K562 (cell line): ENCODE results near the gene CRADD.

Experiments
- CREB1 ChIP-seq, 2 experiments: sonication (generic) in 1 of 2; formaldehyde crosslinking in 1 of 2; IDR thresholded peaks; 2 replicates each; pipeline versions ENCODE4 v1.6.1 to v1.8.0; 2012 to 2022; ENCODE audit warnings: inconsistent platforms in 1 of 2, mild to moderate bottlenecking in 1 of 2, missing genetic modification reagents in 1 of 2, moderate library complexity in 1 of 2
- DDX20 ChIP-seq: fragments of 450-650 bp; IDR thresholded peaks from 2 replicates; pipeline ENCODE4 v1.6.1; 2016; ENCODE audit warnings: missing genetic modification characterization, low read depth, mild to moderate bottlenecking, missing compliant biosample characterization, moderate library complexity
- TGIF2 ChIP-seq: sonication (generic); formaldehyde crosslinking; IDR thresholded peaks from 2 replicates; pipeline ENCODE4 v1.8.1; 2022; ENCODE audit warnings: mild to moderate bottlenecking, missing genetic modification reagents, moderate library complexity
- ZFX ChIP-seq: sonication (generic); formaldehyde crosslinking; IDR thresholded peaks from 2 replicates; pipeline ENCODE4 v1.8.0; 2022; ENCODE audit warnings: mild to moderate bottlenecking, missing genetic modification reagents, moderate library complexity
- ZNF274 ChIP-seq: IDR thresholded peaks from 2 replicates; pipeline ENCODE4 v1.6.1; 2011; ENCODE audit warnings: low read depth, mild to moderate bottlenecking, low read length, moderate library complexity, borderline replicate concordance
- TF ChIP-seq, protein P1 (sequence below): sonication (generic); formaldehyde crosslinking; IDR thresholded peaks from 2 replicates; pipeline ENCODE4 v1.8.0; 2023; ENCODE audit warnings: mild to moderate bottlenecking, missing genetic modification reagents
- TF ChIP-seq, protein P2 (sequence below), 3 experiments: IDR thresholded peaks in 2 of 3; conservative IDR thresholded peaks in 1 of 3; 2 replicates each; pipeline ENCODE4 v1.5.1; 2011 to 2012; ENCODE audit warnings: low read length in 3 of 3, mild to moderate bottlenecking in 3 of 3, control low read depth in 2 of 3, improper control_type of control experiment in 1 of 3, inconsistent platforms in 1 of 3, low read depth in 1 of 3, mixed read lengths in 1 of 3, moderate library complexity in 1 of 3; ENCODE audit not compliant: insufficient read depth in 2 of 3

DNA sequence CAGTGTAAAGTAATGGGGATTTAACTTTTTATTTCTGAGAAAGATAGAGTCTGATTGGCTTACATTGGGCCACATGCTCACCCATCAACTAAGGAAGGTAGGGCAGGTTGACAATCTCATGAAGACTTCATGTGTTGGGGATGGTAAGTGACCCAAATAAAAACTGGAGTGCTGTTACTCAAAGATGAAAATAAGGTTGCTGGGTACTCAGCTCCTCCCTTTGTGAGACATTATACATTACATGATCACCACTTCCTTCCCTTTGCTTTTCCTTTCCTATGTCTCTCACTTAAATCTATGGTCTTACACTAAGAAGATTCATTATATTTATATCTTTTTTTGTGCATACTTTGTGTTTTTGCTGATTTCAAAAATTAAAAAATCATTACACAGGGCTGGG, 247.2 kb downstream of the CRADD start:
- no peak for TF ChIP-seq CREB1 (IDR thresholded peaks at IDR 0.05)
- TF ChIP-seq CREB1 (CRISPR knock-in tag; IDR thresholded peaks at IDR 0.05): no peak
- no peak for TF ChIP-seq ZFX (CRISPR knock-in tag)
- TF ChIP-seq, protein P1, sequence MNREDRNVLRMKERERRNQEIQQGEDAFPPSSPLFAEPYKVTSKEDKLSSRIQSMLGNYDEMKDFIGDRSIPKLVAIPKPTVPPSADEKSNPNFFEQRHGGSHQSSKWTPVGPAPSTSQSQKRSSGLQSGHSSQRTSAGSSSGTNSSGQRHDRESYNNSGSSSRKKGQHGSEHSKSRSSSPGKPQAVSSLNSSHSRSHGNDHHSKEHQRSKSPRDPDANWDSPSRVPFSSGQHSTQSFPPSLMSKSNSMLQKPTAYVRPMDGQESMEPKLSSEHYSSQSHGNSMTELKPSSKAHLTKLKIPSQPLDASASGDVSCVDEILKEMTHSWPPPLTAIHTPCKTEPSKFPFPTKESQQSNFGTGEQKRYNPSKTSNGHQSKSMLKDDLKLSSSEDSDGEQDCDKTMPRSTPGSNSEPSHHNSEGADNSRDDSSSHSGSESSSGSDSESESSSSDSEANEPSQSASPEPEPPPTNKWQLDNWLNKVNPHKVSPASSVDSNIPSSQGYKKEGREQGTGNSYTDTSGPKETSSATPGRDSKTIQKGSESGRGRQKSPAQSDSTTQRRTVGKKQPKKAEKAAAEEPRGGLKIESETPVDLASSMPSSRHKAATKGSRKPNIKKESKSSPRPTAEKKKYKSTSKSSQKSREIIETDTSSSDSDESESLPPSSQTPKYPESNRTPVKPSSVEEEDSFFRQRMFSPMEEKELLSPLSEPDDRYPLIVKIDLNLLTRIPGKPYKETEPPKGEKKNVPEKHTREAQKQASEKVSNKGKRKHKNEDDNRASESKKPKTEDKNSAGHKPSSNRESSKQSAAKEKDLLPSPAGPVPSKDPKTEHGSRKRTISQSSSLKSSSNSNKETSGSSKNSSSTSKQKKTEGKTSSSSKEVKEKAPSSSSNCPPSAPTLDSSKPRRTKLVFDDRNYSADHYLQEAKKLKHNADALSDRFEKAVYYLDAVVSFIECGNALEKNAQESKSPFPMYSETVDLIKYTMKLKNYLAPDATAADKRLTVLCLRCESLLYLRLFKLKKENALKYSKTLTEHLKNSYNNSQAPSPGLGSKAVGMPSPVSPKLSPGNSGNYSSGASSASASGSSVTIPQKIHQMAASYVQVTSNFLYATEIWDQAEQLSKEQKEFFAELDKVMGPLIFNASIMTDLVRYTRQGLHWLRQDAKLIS (CRISPR knock-in tag): no peak
- TF ChIP-seq, protein P2, sequence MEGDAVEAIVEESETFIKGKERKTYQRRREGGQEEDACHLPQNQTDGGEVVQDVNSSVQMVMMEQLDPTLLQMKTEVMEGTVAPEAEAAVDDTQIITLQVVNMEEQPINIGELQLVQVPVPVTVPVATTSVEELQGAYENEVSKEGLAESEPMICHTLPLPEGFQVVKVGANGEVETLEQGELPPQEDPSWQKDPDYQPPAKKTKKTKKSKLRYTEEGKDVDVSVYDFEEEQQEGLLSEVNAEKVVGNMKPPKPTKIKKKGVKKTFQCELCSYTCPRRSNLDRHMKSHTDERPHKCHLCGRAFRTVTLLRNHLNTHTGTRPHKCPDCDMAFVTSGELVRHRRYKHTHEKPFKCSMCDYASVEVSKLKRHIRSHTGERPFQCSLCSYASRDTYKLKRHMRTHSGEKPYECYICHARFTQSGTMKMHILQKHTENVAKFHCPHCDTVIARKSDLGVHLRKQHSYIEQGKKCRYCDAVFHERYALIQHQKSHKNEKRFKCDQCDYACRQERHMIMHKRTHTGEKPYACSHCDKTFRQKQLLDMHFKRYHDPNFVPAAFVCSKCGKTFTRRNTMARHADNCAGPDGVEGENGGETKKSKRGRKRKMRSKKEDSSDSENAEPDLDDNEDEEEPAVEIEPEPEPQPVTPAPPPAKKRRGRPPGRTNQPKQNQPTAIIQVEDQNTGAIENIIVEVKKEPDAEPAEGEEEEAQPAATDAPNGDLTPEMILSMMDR (IDR thresholded peaks at IDR 0.05 in 2 of 3, conservative IDR thresholded peaks at IDR 0.05 in 1 of 3; ENCODE audit: insufficient read depth in 2 of 3, low read depth in 1 of 3, low read length in 3 of 3): no peak
- no peak for TF ChIP-seq ZNF274
- no peak for TF ChIP-seq TGIF2 (CRISPR knock-in tag)
- no peak for TF ChIP-seq DDX20
